GM12878 (cell line): ENCODE data around the gene GAB1. TPM values are rescaled to one million over a fixed set of nuclear protein-coding genes. Genes with fewer than 3 reads are reported as not detected.

Source experiments
- ATAC-seq: fragments of 200-7000 bp; cut with Tn5 transposase; 3 replicates; pipeline ENCODE4 v1.9.1; 2020; ENCODE audit warnings: mild to moderate bottlenecking, moderate library complexity
- BruUV-seq: library from RNA; stranded (reverse); fragments of 400-500 nt; replicated peaks from 2 replicates; lab custom pipeline; 2021; lab: Mats Ljungman, UMichigan
- CTCF ChIA-PET: fragments of 300-600 bp; sonication (Branson Sonifier 250); formaldehyde crosslinking; extraction: SDS; loops from one replicate; lab custom pipeline; 2021; ENCODE audit warnings: inconsistent platforms; lab: Yijun Ruan, JAX
- POLR2A ChIA-PET: fragments of 350-600 bp; formaldehyde crosslinking; extraction: SDS; loops from one replicate; lab custom pipeline; 2021; ENCODE audit warnings: inconsistent platforms; lab: Charles Lee
- RAD21 ChIA-PET: fragments of 300-600 bp; sonication (Branson Sonifier 250); formaldehyde crosslinking; loops from one replicate; lab custom pipeline; 2023; ENCODE audit warnings: antibody characterized with exemption; ENCODE audit not compliant: unreplicated experiment; lab: Charles Lee
- SMC1A ChIA-PET: fragments of 300-600 bp; sonication (Branson Sonifier 250); formaldehyde crosslinking; loops from one replicate; lab custom pipeline; 2023; ENCODE audit not compliant: unreplicated experiment, uncharacterized antibody; lab: Charles Lee
- DNase-seq: peaks from one replicate; pipeline ENCODE4 v3.0.0-alpha.2; 2011; ENCODE audit warnings: low read depth, low spot score
- FAIRE-seq: peaks from 3 replicates; lab custom pipeline; 2011; peaks lifted over from hg19 to GRCh38; lab: Jason Lieb, UNC
- H2AFZ ChIP-seq: 2 replicates; pipeline ENCODE4 v1.6.0; 2011; ENCODE audit warnings: low read depth, low read length, control low read depth; ENCODE audit not compliant: control insufficient read depth
- H3K27ac ChIP-seq: 2 replicates; pipeline ENCODE4 v1.5.1; 2011; ENCODE audit warnings: control low read depth; ENCODE audit not compliant: control insufficient read depth, insufficient read depth
- H3K27me3 ChIP-seq, 2 experiments: replicated peaks in 1 of 2; 2 replicates each; pipeline versions ENCODE4 v1.6.0 to v1.6.1; 2011; ENCODE audit warnings: low read length in 1 of 2; ENCODE audit not compliant: control insufficient read depth in 2 of 2, insufficient read depth in 2 of 2
- H3K36me3 ChIP-seq, 2 experiments: 2 replicates each; pipeline ENCODE4 v1.5.1; 2011; ENCODE audit warnings: low read length in 1 of 2; ENCODE audit not compliant: control insufficient read depth in 2 of 2, insufficient read depth in 2 of 2
- H3K4me1 ChIP-seq: 2 replicates; pipeline ENCODE4 v1.6.1; 2011; ENCODE audit warnings: mild to moderate bottlenecking, low read length, moderate library complexity, mixed read lengths; ENCODE audit not compliant: control insufficient read depth, insufficient read depth
- H3K4me2 ChIP-seq: 2 replicates; pipeline ENCODE4 v1.6.0; 2011; ENCODE audit warnings: control low read depth; ENCODE audit not compliant: control insufficient read depth, insufficient read depth
- H3K4me3 ChIP-seq: fragments of 200-600 bp; sonication (generic); 2 replicates; pipeline ENCODE4 v1.5.1; 2016
- H3K79me2 ChIP-seq: 2 replicates; pipeline ENCODE4 v1.6.0; 2011; ENCODE audit warnings: low read length; ENCODE audit not compliant: control insufficient read depth, insufficient read depth
- H3K9ac ChIP-seq: 2 replicates; pipeline ENCODE4 v1.8.0; 2011; ENCODE audit warnings: low read length, control low read depth, mixed read lengths; ENCODE audit not compliant: control insufficient read depth, insufficient read depth
- H3K9me3 ChIP-seq: replicated peaks from 3 replicates; pipeline ENCODE4 v1.5.1; 2011; ENCODE audit warnings: mild to moderate bottlenecking, low read length; ENCODE audit not compliant: control insufficient read depth, insufficient read depth
- H4K20me1 ChIP-seq: 2 replicates; pipeline ENCODE4 v1.6.0; 2011; ENCODE audit not compliant: control insufficient read depth, insufficient read depth
- BCL11A ChIP-seq: IDR thresholded peaks from 2 replicates; pipeline ENCODE4 v1.6.1; 2011; ENCODE audit warnings: low read depth, low read length
- BRCA1 ChIP-seq: IDR thresholded peaks from 2 replicates; pipeline ENCODE4 v1.6.1; 2011; ENCODE audit warnings: low read depth, low read length, improper control_type of control experiment
- CREM ChIP-seq: IDR thresholded peaks from 2 replicates; pipeline ENCODE4 v1.6.1; 2014; ENCODE audit warnings: antibody characterized with exemption, low read depth
- FOXM1 ChIP-seq: IDR thresholded peaks from 2 replicates; pipeline ENCODE4 v1.6.1; 2012; ENCODE audit warnings: low read depth, mild to moderate bottlenecking, inconsistent platforms, low read length, moderate library complexity
- IRF3 ChIP-seq: fragments of 450-650 bp; IDR thresholded peaks from 2 replicates; pipeline ENCODE4 v1.6.1; 2014; ENCODE audit warnings: mild to moderate bottlenecking
- JUND ChIP-seq: IDR thresholded peaks from 2 replicates; pipeline ENCODE4 v1.6.1; 2012; ENCODE audit warnings: low read depth, mild to moderate bottlenecking, low read length, improper control_type of control experiment, moderate library complexity
- NR2C1 ChIP-seq: fragments of 450-650 bp; IDR thresholded peaks from 2 replicates; pipeline ENCODE4 v1.6.1; 2017; ENCODE audit warnings: antibody characterized with exemption, mild to moderate bottlenecking, moderate library complexity
- NR2C2 ChIP-seq: IDR thresholded peaks from 2 replicates; pipeline ENCODE4 v1.6.1; 2011; ENCODE audit warnings: borderline replicate concordance, low read depth; ENCODE audit not compliant: control insufficient read depth, insufficient read length
- PML ChIP-seq: IDR thresholded peaks from 2 replicates; pipeline ENCODE4 v1.6.1; 2012; ENCODE audit warnings: low read length, inconsistent platforms
- SIX5 ChIP-seq: IDR thresholded peaks from 2 replicates; pipeline ENCODE4 v1.6.1; 2011; ENCODE audit warnings: mild to moderate bottlenecking, low read depth, low read length, moderate library complexity; ENCODE audit not compliant: severe bottlenecking
- SUPT20H ChIP-seq: IDR thresholded peaks from 2 replicates; pipeline ENCODE4 v1.6.1; 2011; ENCODE audit warnings: low read depth, mild to moderate bottlenecking, low read length, moderate library complexity, borderline replicate concordance; ENCODE audit not compliant: control insufficient read depth
- TCF3 ChIP-seq: IDR thresholded peaks from 2 replicates; pipeline ENCODE4 v1.6.1; 2012; ENCODE audit warnings: low read depth, mild to moderate bottlenecking, low read length, borderline replicate concordance; ENCODE audit not compliant: insufficient read depth
- USF2 ChIP-seq: IDR thresholded peaks from 2 replicates; pipeline ENCODE4 v1.6.1; 2011; ENCODE audit warnings: low read depth, low read length, improper control_type of control experiment, borderline replicate concordance
- WGBS: methylation state at CpG from one replicate; pipeline ENCODE4 v1.1.6; 2016; ENCODE audit warnings: low lambda C conversion rate; ENCODE audit not compliant: insufficient replicate concordance, insufficient coverage; ENCODE audit errors: missing lambda C conversion rate; 5-methylcytosine and 5-hydroxymethylcytosine counted together
- in situ Hi-C: fragments of 300-500 bp; cut with MboI; formaldehyde crosslinking; loops from 9 replicates; pipeline ENCODE4 v1.14.3; 2018; ENCODE audit warnings: mixed read lengths
- intact Hi-C: fragments of 100-400 bp; cut with micrococcal nuclease; formaldehyde crosslinking; loops from one replicate; pipeline ENCODE4 v1.14.2; 2022; ENCODE audit not compliant: unreplicated experiment
- polyA plus RNA-seq, 11 experiments: library from polyadenylated mRNA; depleted of rRNA in 4 of 11; unstranded in 6 of 11; stranded (reverse) in 5 of 11; fragments of >200 nt; fragmentation: Nextera tagmentation in 4 of 11; fragmentation: Illumina TruSeq in 1 of 11; extraction: Ambion mirVana in 4 of 11; extraction: Trizol in 1 of 11; gene quantifications; 1 replicate in 1 of 11; 2 replicates in 10 of 11; pipeline versions ENCODE4 v1.2.1 to v1.2.3, GENCODE V29; 2011 to 2016; ENCODE audit warnings: inconsistent platforms in 2 of 11, missing spikeins in 2 of 11, low read depth in 1 of 11
- total RNA-seq, 4 experiments: library from RNA; depleted of rRNA in 3 of 4; stranded (reverse); fragments of >200 nt in 3 of 4; fragmentation: Illumina TruSeq in 1 of 4; extraction: Trizol in 1 of 4; gene quantifications; 2 replicates each; pipeline versions ENCODE4 v1.2.1 to v1.2.3, GENCODE V29; 2013 to 2021

GAB1 gene
- total and polyA plus RNA-seq, 10 of the 15 experiments (the other 5 are each of a cell fraction or from before 2014, with no cell fraction given) = 0.37 to 5.3 (median 3.2) TPM

GRCh38 chr4:143477487-143477886, 140.8 kb downstream of the GAB1 start:
- no peak overlapping the region for H3K27ac ChIP-seq
- ATAC-seq (no peak), FAIRE-seq (no peak), DNase-seq (no peak)
- CTCF ChIA-PET = interaction anchor here (0.8 to 2.3 kb wide), 9 partner anchors 52 to 104 kb away, joined by 3 to 15 read pairs (median 4); no protein-coding TSS in a partner anchor
- BruUV-seq = no TSS peak
- intact Hi-C loops (no loop called here), in situ Hi-C loops (no loop called here)
- WGBS = 43% methylated on average over 2 of the region's 2 CpGs
- RAD21 ChIA-PET = interaction anchor here (12.1 kb wide), 1 partner anchor 101 kb away, joined by 101 read pairs; no protein-coding TSS in a partner anchor
- H3K4me1 ChIP-seq = no peaks in the 10 kb centered on the region
- no peaks in the 10 kb centered on the region for H3K79me2 ChIP-seq
- no peak overlapping the region for H2AFZ ChIP-seq
- POLR2A ChIA-PET = interaction anchor here (1.0 kb wide), 1 partner anchor 101 kb away, joined by 3 read pairs; no protein-coding TSS in a partner anchor
- SMC1A ChIA-PET = interaction anchor here (0.8 to 12.8 kb wide), 6 partner anchors 12 to 103 kb away, joined by 3 to 116 read pairs (median 11); no protein-coding TSS in a partner anchor
- no peak overlapping the region for H3K4me3 ChIP-seq
- no peaks in the 10 kb centered on the region for H3K36me3 ChIP-seq
- TF ChIP-seq TCF3 = no peak
- peak; percentile 54 for TF ChIP-seq SIX5
- TF ChIP-seq PML = no peak
- no peaks in the 10 kb centered on the region for H3K27me3 ChIP-seq
- no peaks in the 10 kb centered on the region for H3K9me3 ChIP-seq
- no peaks in the 10 kb centered on the region for H4K20me1 ChIP-seq
- H3K9ac ChIP-seq = no peak overlapping the region
- H3K4me2 ChIP-seq = no peak overlapping the region

- Histone ChIP-seq H3K4me3 (no peak overlapping the region), H3K79me2 (no peaks in the 10 kb centered on the region), H3K36me3 (no peaks in the 10 kb centered on the region), H3K27me3 (no peaks in the 10 kb centered on the region; a peak in 1 of 4 replicates), H4K20me1 (no peaks in the 10 kb centered on the region), H2AFZ (no peak overlapping the region), H3K9ac (no peak overlapping the region), H3K9me3 (no peaks in the 10 kb centered on the region), H3K27ac (no peak overlapping the region), H3K4me1 (no peaks in the 10 kb centered on the region), H3K4me2 (no peak overlapping the region)
- POLR2A ChIA-PET = interaction anchor here (1.5 kb wide), 1 partner anchor 105 kb away, joined by 4 read pairs; no protein-coding TSS in a partner anchor
- WGBS = 29% methylated on average over 3 of the region's 3 CpGs
- DNase-seq = no peak
- in situ Hi-C loops = no loop called here
- SMC1A ChIA-PET = interaction anchor here (0.8 to 12.8 kb wide), 8 partner anchors 81 to 279 kb away, joined by 3 to 116 read pairs (median 5); no protein-coding TSS in a partner anchor
- BruUV-seq = no TSS peak
- no peak for ATAC-seq
- no peak for FAIRE-seq
- CTCF ChIA-PET = interaction anchor here (0.9 to 2.9 kb wide), 5 partner anchors 72 to 164 kb away, joined by 3 to 31 read pairs (median 3); no protein-coding TSS in a partner anchor
- RAD21 ChIA-PET = interaction anchor here (1.0 to 12.1 kb wide), 4 partner anchors 83 to 279 kb away, joined by 4 to 101 read pairs (median 4); no protein-coding TSS in a partner anchor
- intact Hi-C loops = loop anchor here (5.0 to 10.0 kb wide), 4 partner anchors 144 to 597 kb away; partner anchors contain the start of gene GAB1
- TF ChIP-seq USF2 (no peak), BCL11A (no peak), IRF3 (no peak), NR2C1 (no peak), FOXM1 (no peak), TCF3 (no peak), BRCA1 (no peak), JUND (no peak), SUPT20H (no peak), CREM (no peak), NR2C2 (no peak)
Measured at GRCh38 chr4:143481361-143481760, 144.7 kb downstream of the GAB1 start.
